GM19467 (cell line): ENCODE measurements around the gene CIP2A.
"Not testable (repeated sequence)": the region's sequence is repeated elsewhere in the genome, so short reads cannot be mapped to it uniquely, and the experiment has no call there.

Experiments
- ATAC-seq: cut with Tn5 transposase; IDR thresholded peaks from one replicate; pipeline ENCODE4 v1.9.1; 2021; ENCODE audit warnings: mild to moderate bottlenecking, moderate library complexity; ENCODE audit not compliant: unreplicated experiment

CIP2A gene

DNA sequence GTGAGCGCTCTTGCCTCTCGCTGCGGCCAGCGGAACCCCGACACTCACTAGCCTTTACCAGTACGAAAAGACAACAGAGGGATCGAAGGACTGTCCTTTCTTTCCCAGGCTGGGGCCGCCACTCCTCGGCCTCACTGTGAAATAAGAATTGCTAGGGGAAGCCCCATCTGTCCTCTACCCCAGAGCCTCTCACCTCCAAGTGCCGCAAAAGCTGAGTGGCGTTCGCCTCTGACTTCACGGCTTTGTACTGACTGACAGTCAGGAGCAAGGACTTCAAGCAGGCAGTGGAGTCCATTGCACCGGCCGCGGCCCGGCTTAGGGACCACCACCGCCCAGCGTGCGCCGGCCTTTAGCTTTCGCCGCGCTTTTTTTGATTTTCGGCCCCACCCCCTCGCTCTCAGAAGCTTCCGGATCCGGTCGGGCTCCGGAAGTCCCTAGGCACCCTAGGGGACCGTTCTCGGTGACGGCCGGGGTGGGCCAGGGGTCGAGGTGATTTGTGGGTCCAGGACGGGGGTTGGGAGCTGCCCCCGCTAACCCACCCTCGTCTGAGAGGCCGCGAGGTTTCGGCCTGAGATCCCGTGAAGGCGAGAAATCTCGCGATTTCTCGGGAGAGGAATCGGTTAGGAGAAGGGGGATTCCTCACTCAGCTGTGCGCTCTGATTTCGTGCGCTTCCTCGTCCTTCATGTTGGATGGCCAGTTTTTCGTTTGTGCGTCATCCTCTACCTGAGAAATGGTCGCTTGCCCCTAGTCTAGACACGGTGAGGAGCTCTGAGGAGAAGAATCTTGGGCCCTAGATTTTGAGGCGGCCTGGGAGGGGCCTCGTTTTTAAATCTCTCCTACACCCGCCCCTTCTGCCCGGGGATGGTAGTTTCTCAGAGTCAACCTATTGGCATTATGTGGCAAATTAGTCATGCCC is at the start of gene CIP2A, which contains the start of gene DZIP3:
CIP2A (minus strand) TSS at position 358 of the 917 bp plus-strand sequence; CDS start at position 295, 63 bp downstream.
DZIP3 (plus strand) TSS at position 642 of the 917 bp plus-strand sequence. CDS start 15,685 bp downstream, outside the sequence.
- peak; percentile 96 for ATAC-seq

- ATAC-seq = no peak
Observed at GRCh38 chr3:108629974-108630373, 40.7 kb upstream of the CIP2A start.

GRCh38 chr3:108623504-108623903 is 34.3 kb upstream of the CIP2A start:
- ATAC-seq = no peak

- no peak for ATAC-seq
Observed at GRCh38 chr3:108620250-108620649, 31.0 kb upstream of the CIP2A start.

- not testable (repeated sequence) for ATAC-seq
Observed at GRCh38 chr3:108616090-108616489, 26.9 kb upstream of the CIP2A start.

DNA sequence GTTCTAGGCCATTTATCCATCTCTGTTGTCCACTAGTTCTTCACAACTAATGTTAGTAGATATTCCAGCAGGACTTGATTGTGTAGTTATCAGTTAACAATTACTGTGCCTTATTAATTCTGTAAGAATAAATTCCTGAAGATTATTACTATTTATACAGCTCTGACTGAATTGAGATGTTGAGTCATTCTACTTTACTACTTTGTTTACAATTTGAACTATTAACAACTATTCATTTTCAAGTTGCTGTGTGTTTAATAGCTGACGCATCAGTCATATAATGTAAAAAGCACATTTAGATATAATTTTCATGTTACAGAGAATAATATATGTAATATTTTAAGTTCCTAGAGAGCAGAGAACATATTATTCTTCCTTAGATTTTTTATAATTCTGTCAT is 21.4 kb upstream of the CIP2A start:
- ATAC-seq = no peak

DNA sequence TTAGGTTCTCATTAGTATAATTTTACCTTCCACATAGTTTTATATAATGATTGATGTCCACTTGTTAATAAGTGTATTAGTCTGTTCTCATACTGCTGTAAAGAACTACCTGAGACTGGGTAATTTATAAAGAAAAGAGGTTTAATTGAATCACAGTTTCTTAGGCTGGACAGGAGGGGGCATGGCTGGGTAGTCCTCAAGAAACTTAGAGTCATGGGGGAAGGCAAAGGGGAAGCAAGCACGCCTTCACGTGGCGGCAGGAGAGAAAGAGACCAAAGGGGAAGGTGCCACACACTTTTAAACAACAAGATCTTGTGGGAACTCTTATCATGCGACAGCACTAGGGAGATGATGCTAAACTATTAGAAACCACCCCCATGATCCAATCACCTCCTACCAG is 19.5 kb upstream of the CIP2A start:
- ATAC-seq = no peak

DNA sequence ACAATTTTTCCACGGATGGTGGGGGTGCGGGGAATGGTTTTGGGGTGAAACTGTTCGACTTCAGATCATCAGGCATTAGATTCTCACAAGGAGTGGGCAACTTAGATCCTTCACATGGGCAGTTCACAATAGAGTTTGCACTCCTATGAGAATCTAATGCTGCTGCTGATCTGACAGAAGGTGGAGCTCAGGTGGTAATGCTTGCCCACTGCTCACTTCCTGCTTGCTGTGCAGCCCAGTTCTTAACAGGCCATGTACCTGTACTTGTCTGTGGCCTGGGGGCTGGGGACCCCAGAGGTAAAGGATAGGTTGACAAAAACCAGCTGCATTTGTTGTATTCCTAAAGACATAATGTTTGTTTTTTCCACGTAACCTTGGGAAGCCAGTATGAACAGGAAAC is 16.3 kb upstream of the CIP2A start:
- no peak for ATAC-seq

DNA sequence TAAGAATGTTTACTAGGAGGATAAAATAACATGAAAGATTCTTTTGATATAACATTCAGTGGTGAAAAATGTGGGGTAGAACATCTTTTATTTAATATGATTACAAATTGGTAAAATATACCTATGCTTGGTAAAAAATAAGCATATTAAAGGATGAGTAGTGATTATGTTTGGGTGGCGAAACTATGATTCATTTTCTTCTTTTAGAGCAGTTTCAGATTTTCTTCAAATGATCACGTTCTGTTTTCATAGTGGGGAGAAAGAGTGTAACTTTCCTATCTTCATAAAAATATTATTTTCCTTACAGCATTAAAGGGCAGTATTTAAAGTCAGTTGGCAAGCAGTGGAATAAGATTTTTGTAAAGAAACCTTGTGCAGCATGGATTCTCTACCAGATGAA is 15.8 kb upstream of the CIP2A start:
- no peak for ATAC-seq

GRCh38 chr3:108603691-108604090 is 14.5 kb upstream of the CIP2A start:
- no peak for ATAC-seq

DNA sequence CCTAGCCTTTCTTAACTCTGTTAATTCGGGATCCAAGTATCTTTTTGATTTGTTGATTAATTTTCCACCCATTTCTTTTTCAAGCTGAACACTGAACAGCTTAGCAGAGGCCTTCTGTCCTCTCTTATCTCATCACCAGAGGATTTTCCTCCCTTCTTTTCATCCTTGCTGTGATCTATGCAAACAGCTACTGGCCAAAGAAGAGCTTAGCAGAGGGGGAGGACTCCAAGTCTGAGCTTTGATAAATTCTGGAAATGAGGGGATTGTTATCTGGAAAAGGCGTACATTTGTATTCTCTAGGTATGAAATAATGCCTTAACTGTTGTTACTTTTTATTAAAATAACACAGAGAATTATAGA is 13.7 kb upstream of the CIP2A start:
- no peak for ATAC-seq

DNA sequence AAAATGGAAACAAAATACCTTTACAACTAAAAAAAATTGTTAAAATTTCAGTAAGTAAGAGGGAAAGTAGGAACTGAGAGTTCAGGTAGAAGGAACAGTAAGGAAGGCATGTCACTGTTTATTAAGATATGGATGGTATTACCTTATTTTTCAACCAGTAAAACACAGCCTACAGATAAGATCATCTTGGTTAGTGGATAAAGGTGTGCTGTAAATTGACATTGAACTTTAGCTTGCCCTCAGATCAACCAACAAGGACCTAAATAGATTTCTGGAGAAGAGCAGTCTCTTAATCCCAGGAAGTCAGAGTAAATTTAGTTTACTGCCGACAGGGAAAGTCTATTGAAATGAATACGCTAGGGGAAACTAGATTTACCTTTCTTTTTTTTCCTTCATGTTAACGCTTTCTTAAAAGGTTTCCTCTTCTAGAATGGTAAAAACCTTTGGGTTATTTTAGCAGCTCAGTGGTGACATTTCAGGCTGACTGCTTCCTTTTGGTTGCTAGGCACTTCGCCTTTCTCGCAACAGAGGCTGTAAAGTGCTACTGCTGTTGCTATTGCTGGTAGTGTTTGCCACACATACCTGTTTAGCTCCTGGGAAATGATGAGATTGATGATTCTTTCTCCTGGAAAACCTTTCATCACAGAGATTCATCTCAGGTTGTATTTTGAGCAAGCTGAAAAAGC is 13.2 kb upstream of the CIP2A start:
- no peak for ATAC-seq

DNA sequence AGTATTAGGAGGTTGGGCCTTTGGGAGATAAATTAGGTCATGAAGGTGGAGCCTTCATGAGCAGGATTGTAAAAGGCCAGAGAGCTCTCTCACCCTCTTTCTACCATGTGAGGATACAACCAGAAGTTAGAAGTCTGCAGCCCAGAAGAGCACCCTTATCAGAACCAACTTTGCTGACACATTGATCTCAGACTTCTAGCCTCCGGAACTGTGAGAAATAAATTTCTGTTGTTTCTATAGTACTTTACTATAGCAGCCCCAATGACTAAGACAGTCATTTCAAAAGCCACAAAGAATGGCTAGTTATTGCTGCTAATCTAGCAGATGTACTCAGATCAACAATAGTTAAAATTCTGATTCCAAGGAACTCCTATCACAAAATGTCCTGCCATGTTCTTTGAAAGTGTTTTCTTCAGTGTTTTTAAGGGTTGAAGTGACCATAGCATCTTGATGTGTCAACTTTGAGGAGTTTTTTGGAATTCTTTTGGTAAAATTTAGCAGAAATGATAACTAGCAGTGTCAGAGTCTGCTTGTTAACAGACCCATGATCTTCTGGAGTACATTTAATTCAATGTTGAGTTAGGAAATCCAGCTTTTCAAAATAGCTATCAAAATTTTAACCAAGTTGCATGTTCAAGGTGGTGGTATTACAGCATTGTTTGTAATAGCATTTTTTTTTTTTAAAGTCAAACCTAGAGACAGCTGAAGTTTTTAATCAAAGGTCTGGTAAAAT is 10.6 kb upstream of the CIP2A start:
- no peak for ATAC-seq

GRCh38 chr3:108598375-108598774 is 9.1 kb upstream of the CIP2A start:
- ATAC-seq = no peak

DNA sequence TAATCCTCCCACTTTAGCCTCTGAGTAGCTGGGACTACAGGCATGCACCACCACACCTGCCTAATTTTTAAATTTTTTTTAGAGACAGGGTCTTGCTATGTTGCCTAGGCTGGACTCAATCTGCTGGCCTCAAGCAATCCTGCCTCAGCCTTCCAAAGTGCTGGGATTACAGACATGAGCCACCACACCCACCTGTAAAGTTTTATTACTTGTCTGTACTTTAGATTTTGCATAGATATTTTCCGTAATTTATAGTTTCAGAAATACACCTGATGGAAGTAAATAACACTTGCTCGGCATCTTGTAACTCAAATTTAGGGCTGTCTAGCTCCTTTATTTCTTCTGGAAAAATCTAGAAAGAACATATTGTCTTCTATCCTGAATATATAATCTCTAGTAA is 6.1 kb upstream of the CIP2A start:
- ATAC-seq = no peak

DNA sequence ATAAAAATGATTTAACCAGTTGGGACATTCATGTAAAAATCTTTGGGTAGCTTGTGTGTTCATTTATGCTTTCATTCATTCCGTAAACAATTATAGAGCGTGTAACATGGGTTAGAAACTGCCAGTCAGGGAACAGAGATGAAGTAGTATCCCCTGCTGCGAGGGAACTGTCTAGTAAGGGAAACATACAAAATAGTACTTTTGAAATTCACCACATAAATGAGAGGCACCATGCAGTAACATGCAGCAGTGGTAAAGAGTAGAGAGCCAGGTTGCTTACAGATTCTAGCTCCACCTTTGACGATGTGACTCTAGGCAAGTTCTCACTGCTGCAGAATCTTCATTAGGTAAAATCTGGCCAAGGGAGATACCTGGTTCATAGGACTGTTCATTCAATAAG is 1.2 kb upstream of the CIP2A start:
- ATAC-seq = no peak

GRCh38 chr3:108589998-108590323 is 723 bp upstream of the CIP2A start:
- no peak for ATAC-seq

GRCh38 chr3:108588601-108589000 is 637 bp downstream of the CIP2A start:
- ATAC-seq = no peak

GRCh38 chr3:108578064-108578463 is 11.2 kb downstream of the CIP2A start:
- ATAC-seq = no peak

DNA sequence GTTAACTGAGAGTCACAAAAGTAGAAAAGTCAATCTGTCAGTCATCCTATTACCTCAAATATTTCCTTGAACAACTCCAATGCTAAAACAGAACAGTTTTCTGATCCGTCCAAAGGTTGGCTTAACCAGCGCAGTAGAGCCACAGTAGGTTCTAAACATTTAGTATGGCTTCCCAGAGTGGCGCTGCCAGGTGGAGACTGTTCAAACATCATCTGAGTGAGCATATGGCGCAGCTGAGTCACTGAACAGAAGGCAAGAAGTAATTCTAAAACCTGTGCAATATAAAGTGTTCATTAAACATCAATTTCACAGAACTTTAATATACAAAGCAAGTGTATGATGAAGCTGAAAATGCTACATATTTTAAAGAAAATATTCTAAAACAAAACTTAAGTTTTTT is 19.9 kb downstream of the CIP2A start:
- ATAC-seq = no peak

GRCh38 chr3:108566599-108566998 is 22.6 kb downstream of the CIP2A start:
- ATAC-seq = no peak

GRCh38 chr3:108565506-108565905 is 23.7 kb downstream of the CIP2A start:
- no peak for ATAC-seq
